ENCODE results near the gene COQ2.

COQ2 gene

DNA sequence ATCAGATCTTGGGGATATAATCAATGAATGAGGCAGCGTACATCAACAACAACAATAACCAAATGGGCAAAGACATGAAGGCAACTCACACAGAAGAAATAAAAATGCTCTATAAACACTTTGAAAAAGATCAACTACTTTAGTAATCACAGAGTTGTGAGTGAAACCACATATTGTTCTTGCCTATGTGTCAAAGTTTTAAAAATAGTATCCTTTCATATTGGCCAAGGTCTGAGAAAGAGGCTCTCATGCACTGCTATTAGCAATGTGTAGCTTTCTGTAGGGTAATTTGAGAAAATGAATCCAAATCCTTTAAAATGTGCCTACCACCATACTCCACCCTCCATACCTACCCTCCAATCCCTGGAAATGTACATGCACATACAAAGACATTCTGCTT is 25.0 kb downstream of the COQ2 start:
- H3K4me1 ChIP-seq (ENCODE audit: insufficient read depth, poor library complexity, severe bottlenecking) = peaks cover 25% of the 10 kb centered on the region
- DNase-seq (ENCODE audit: low spot score) = no peak
- no peaks in the 10 kb centered on the region for H3K27me3 ChIP-seq (ENCODE audit: insufficient read depth, poor library complexity, severe bottlenecking)
- no peaks in the 10 kb centered on the region for H3K9me3 ChIP-seq (ENCODE audit: severe bottlenecking)
- H3K4me3 ChIP-seq (ENCODE audit: severe bottlenecking) = no peak overlapping the region
- peak overlapping the region; percentile 7 for H3K27ac ChIP-seq (ENCODE audit: poor library complexity, severe bottlenecking)
- no peak for TF ChIP-seq CTCF (IDR thresholded peaks at IDR 0.05; ENCODE audit: poor library complexity, severe bottlenecking)
- peaks cover 7% of the 10 kb centered on the region for H3K36me3 ChIP-seq (ENCODE audit: low read depth)
- no peak for ATAC-seq (ENCODE audit: low read depth)

- peak overlapping the region; percentile 99 for H3K27ac ChIP-seq (ENCODE audit: poor library complexity, severe bottlenecking)
- ATAC-seq (ENCODE audit: low read depth) = no peak
- H3K27me3 ChIP-seq (ENCODE audit: insufficient read depth, poor library complexity, severe bottlenecking) = no peaks in the 10 kb centered on the region
- DNase-seq (ENCODE audit: low spot score) = no peak
- H3K9me3 ChIP-seq (ENCODE audit: severe bottlenecking) = no peaks in the 10 kb centered on the region
- H3K36me3 ChIP-seq (ENCODE audit: low read depth) = peaks cover 7% of the 10 kb centered on the region; the same call in 1 of the 2 replicates
- peaks cover 25% of the 10 kb centered on the region for H3K4me1 ChIP-seq (ENCODE audit: insufficient read depth, poor library complexity, severe bottlenecking)
- no peak overlapping the region for H3K4me3 ChIP-seq (ENCODE audit: severe bottlenecking)
- TF ChIP-seq CTCF (IDR thresholded peaks at IDR 0.05; ENCODE audit: poor library complexity, severe bottlenecking) = no peak
Observed at GRCh38 chr4:83258461-83258860, 26.1 kb downstream of the COQ2 start.

DNA sequence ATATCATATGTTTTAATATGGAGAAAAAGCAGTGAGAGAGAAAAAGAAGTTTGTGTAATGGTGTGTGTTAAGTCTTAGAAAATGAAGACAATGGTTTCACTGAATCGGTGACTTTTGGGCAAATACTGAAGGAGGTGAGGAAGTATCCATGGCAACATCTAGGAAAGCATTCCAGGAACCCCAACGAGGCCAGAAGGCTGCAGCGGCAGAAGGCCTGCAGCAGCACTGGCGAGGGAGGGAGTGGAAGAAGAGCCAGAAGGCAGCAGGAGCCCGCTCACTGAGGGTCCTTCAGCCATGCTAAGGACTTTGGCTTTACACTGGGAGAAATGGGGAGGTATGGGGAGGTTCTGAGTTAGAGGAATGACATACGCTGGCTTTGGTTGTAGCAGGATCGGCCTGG is 26.8 kb downstream of the COQ2 start:
- H3K4me3 ChIP-seq (ENCODE audit: severe bottlenecking) = no peak overlapping the region
- peaks cover 7% of the 10 kb centered on the region; the same call in 1 of the 2 replicates for H3K36me3 ChIP-seq (ENCODE audit: low read depth)
- no peaks in the 10 kb centered on the region for H3K9me3 ChIP-seq (ENCODE audit: severe bottlenecking)
- peak overlapping the region; percentile 99 for H3K27ac ChIP-seq (ENCODE audit: poor library complexity, severe bottlenecking)
- H3K27me3 ChIP-seq (ENCODE audit: insufficient read depth, poor library complexity, severe bottlenecking) = no peaks in the 10 kb centered on the region
- DNase-seq (ENCODE audit: low spot score) (no peak), ATAC-seq (ENCODE audit: low read depth) (no peak)
- TF ChIP-seq CTCF (IDR thresholded peaks at IDR 0.05; ENCODE audit: poor library complexity, severe bottlenecking) = no peak
- H3K4me1 ChIP-seq (ENCODE audit: insufficient read depth, poor library complexity, severe bottlenecking) = peaks cover 25% of the 10 kb centered on the region

DNA sequence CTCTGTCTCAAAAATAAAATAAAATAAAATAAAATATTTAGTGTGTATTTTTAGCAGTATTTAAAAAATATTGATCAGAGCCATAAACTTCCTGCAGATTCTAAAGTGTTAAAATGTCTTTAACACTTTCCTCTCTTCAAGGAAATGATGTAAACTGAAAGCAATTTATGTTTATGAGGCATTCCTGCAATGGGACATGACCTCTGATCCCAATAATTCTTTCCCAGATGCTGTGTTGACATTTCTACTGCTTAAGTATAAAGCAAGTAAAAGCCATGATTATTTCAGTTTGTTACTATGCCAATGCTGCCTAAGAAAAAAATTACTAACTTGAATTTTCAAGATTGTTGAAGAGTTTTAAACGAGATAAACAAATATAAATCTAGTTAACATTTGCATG is 29.0 kb downstream of the COQ2 start:
- H3K4me1 ChIP-seq (ENCODE audit: insufficient read depth, poor library complexity, severe bottlenecking) = peaks cover 25% of the 10 kb centered on the region
- peak overlapping the region; percentile 99 for H3K27ac ChIP-seq (ENCODE audit: poor library complexity, severe bottlenecking)
- no peak for DNase-seq (ENCODE audit: low spot score)
- H3K9me3 ChIP-seq (ENCODE audit: severe bottlenecking) = no peaks in the 10 kb centered on the region
- no peak for TF ChIP-seq CTCF (IDR thresholded peaks at IDR 0.05; ENCODE audit: poor library complexity, severe bottlenecking)
- no peak overlapping the region for H3K4me3 ChIP-seq (ENCODE audit: severe bottlenecking)
- ATAC-seq (ENCODE audit: low read depth) = peak; percentile 49
- 0 out of 2 replicates have a peak, but pooled peaks cover 4% of the 10 kb centered on the region for H3K36me3 ChIP-seq (ENCODE audit: low read depth)
- H3K27me3 ChIP-seq (ENCODE audit: insufficient read depth, poor library complexity, severe bottlenecking) = no peaks in the 10 kb centered on the region

DNA sequence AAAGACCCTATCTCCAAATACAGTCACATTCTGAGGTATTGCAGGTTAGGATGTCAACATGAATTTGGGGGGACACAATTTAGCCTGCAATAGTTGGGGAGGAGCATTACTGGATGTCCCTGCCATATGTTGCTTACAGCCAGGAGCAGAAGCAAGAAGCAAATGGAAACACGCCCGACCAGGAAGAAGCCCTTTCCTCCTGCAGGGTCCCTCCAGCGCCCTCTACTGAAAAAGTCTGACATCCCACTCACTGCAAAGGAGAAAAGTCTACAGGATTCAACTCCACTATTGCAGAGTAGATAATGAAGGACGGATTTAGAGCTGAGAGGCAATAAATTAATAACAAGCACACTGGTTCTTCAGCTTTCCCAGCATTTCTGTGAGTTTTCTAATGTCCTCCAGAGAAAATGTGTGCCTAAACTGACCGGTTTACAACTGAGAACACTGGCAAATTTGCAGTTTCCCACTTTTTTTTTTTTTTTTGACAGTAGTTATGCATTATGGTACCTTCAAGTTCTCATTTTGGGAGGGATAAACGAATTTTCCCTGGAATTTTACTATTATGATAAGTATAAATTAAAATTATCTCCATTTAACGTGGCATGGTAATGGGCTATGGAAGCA is 31.7 kb downstream of the COQ2 start:
- no peak for DNase-seq (ENCODE audit: low spot score)
- Histone ChIP-seq H3K27ac (ENCODE audit: poor library complexity, severe bottlenecking) (peak overlapping the region; percentile 99), H3K36me3 (ENCODE audit: low read depth) (0 out of 2 replicates have a peak, but pooled peaks cover 4% of the 10 kb centered on the region), H3K4me1 (ENCODE audit: insufficient read depth, poor library complexity, severe bottlenecking) (peaks cover 25% of the 10 kb centered on the region), H3K27me3 (ENCODE audit: insufficient read depth, poor library complexity, severe bottlenecking) (no peaks in the 10 kb centered on the region), H3K4me3 (ENCODE audit: severe bottlenecking) (no peak overlapping the region), H3K9me3 (ENCODE audit: severe bottlenecking) (no peaks in the 10 kb centered on the region)
- TF ChIP-seq CTCF (IDR thresholded peaks at IDR 0.05; ENCODE audit: poor library complexity, severe bottlenecking) = peak; percentile 53
- no peak for ATAC-seq (ENCODE audit: low read depth)
